GM12878 (cell line): Measurements from ENCODE around the gene RHNO1. TPM values are rescaled to one million over a fixed set of nuclear protein-coding genes. Genes with fewer than 3 reads are reported as not detected.

Source experiments
- ATAC-seq: fragments of 200-7000 bp; cut with Tn5 transposase; 3 replicates; pipeline ENCODE4 v1.9.1; 2020; ENCODE audit warnings: mild to moderate bottlenecking, moderate library complexity
- BruUV-seq: library from RNA; stranded (reverse); fragments of 400-500 nt; replicated peaks from 2 replicates; lab custom pipeline; 2021; lab: Mats Ljungman, UMichigan
- CTCF ChIA-PET: fragments of 300-600 bp; sonication (Branson Sonifier 250); formaldehyde crosslinking; extraction: SDS; loops from one replicate; lab custom pipeline; 2021; ENCODE audit warnings: inconsistent platforms; lab: Yijun Ruan, JAX
- POLR2A ChIA-PET: fragments of 350-600 bp; formaldehyde crosslinking; extraction: SDS; loops from one replicate; lab custom pipeline; 2021; ENCODE audit warnings: inconsistent platforms; lab: Charles Lee
- RAD21 ChIA-PET: fragments of 300-600 bp; sonication (Branson Sonifier 250); formaldehyde crosslinking; loops from one replicate; lab custom pipeline; 2023; ENCODE audit warnings: antibody characterized with exemption; ENCODE audit not compliant: unreplicated experiment; lab: Charles Lee
- SMC1A ChIA-PET: fragments of 300-600 bp; sonication (Branson Sonifier 250); formaldehyde crosslinking; loops from one replicate; lab custom pipeline; 2023; ENCODE audit not compliant: unreplicated experiment, uncharacterized antibody; lab: Charles Lee
- DNase-seq: peaks from one replicate; pipeline ENCODE4 v3.0.0-alpha.2; 2011; ENCODE audit warnings: low read depth, low spot score
- FAIRE-seq: peaks from 3 replicates; lab custom pipeline; 2011; peaks lifted over from hg19 to GRCh38; lab: Jason Lieb, UNC
- H2AFZ ChIP-seq: 2 replicates; pipeline ENCODE4 v1.6.0; 2011; ENCODE audit warnings: low read depth, low read length, control low read depth; ENCODE audit not compliant: control insufficient read depth
- H3K27ac ChIP-seq: 2 replicates; pipeline ENCODE4 v1.5.1; 2011; ENCODE audit warnings: control low read depth; ENCODE audit not compliant: control insufficient read depth, insufficient read depth
- H3K27me3 ChIP-seq, 2 experiments: replicated peaks in 1 of 2; 2 replicates each; pipeline versions ENCODE4 v1.6.0 to v1.6.1; 2011; ENCODE audit warnings: low read length in 1 of 2; ENCODE audit not compliant: control insufficient read depth in 2 of 2, insufficient read depth in 2 of 2
- H3K36me3 ChIP-seq, 2 experiments: 2 replicates each; pipeline ENCODE4 v1.5.1; 2011; ENCODE audit warnings: low read length in 1 of 2; ENCODE audit not compliant: control insufficient read depth in 2 of 2, insufficient read depth in 2 of 2
- H3K4me1 ChIP-seq: 2 replicates; pipeline ENCODE4 v1.6.1; 2011; ENCODE audit warnings: mild to moderate bottlenecking, low read length, moderate library complexity, mixed read lengths; ENCODE audit not compliant: control insufficient read depth, insufficient read depth
- H3K4me2 ChIP-seq: 2 replicates; pipeline ENCODE4 v1.6.0; 2011; ENCODE audit warnings: control low read depth; ENCODE audit not compliant: control insufficient read depth, insufficient read depth
- H3K4me3 ChIP-seq: fragments of 200-600 bp; sonication (generic); 2 replicates; pipeline ENCODE4 v1.5.1; 2016
- H3K79me2 ChIP-seq: 2 replicates; pipeline ENCODE4 v1.6.0; 2011; ENCODE audit warnings: low read length; ENCODE audit not compliant: control insufficient read depth, insufficient read depth
- H3K9ac ChIP-seq: 2 replicates; pipeline ENCODE4 v1.8.0; 2011; ENCODE audit warnings: low read length, control low read depth, mixed read lengths; ENCODE audit not compliant: control insufficient read depth, insufficient read depth
- H3K9me3 ChIP-seq: replicated peaks from 3 replicates; pipeline ENCODE4 v1.5.1; 2011; ENCODE audit warnings: mild to moderate bottlenecking, low read length; ENCODE audit not compliant: control insufficient read depth, insufficient read depth
- H4K20me1 ChIP-seq: 2 replicates; pipeline ENCODE4 v1.6.0; 2011; ENCODE audit not compliant: control insufficient read depth, insufficient read depth
- BHLHE40 ChIP-seq, 2 experiments: fragments of 450-650 bp in 1 of 2; IDR thresholded peaks; 2 replicates each; pipeline ENCODE4 v1.6.1; 2011 to 2017; ENCODE audit warnings: low read depth in 2 of 2, borderline replicate concordance in 1 of 2, improper control_type of control experiment in 1 of 2, low read length in 1 of 2, mild to moderate bottlenecking in 1 of 2
- BMI1 ChIP-seq: fragments of 450-650 bp; IDR thresholded peaks from 2 replicates; pipeline ENCODE4 v1.6.1; 2016; ENCODE audit warnings: mild to moderate bottlenecking, moderate library complexity, borderline replicate concordance
- DPF2 ChIP-seq: fragments of 450-650 bp; IDR thresholded peaks from 2 replicates; pipeline ENCODE4 v1.6.1; 2017; ENCODE audit warnings: mild to moderate bottlenecking
- EGR1 ChIP-seq, 2 experiments: IDR thresholded peaks; 1 replicate in 1 of 2; 2 replicates in 1 of 2; pipeline ENCODE4 v1.6.1; 2011 to 2012; ENCODE audit warnings: low read depth in 2 of 2, low read length in 2 of 2, borderline replicate concordance in 1 of 2, mild to moderate bottlenecking in 1 of 2, moderate library complexity in 1 of 2
- ESRRA ChIP-seq: IDR thresholded peaks from 2 replicates; pipeline ENCODE4 v1.6.1; 2012; ENCODE audit warnings: mild to moderate bottlenecking, low read length, improper control_type of control experiment
- GATAD2B ChIP-seq: fragments of 450-650 bp; conservative IDR thresholded peaks from 2 replicates; pipeline ENCODE4 v1.6.1; 2017; ENCODE audit warnings: low read depth, mild to moderate bottlenecking, moderate library complexity
- NFIC ChIP-seq: IDR thresholded peaks from 2 replicates; pipeline ENCODE4 v1.6.1; 2012; ENCODE audit warnings: low read depth, mild to moderate bottlenecking, inconsistent platforms, low read length, moderate library complexity
- NFXL1 ChIP-seq: fragments of 450-650 bp; IDR thresholded peaks from 2 replicates; pipeline ENCODE4 v1.6.1; 2017; ENCODE audit warnings: antibody characterized with exemption, mild to moderate bottlenecking, borderline replicate concordance
- NFYA ChIP-seq: IDR thresholded peaks from 2 replicates; pipeline ENCODE4 v1.6.1; 2011; ENCODE audit warnings: low read depth, mild to moderate bottlenecking, low read length, improper control_type of control experiment, borderline replicate concordance
- PAX8 ChIP-seq: fragments of 450-650 bp; IDR thresholded peaks from 2 replicates; pipeline ENCODE4 v1.6.1; 2017; ENCODE audit warnings: mild to moderate bottlenecking, moderate library complexity
- SMC3 ChIP-seq: IDR thresholded peaks from 2 replicates; pipeline ENCODE4 v1.6.1; 2011; ENCODE audit warnings: low read length, improper control_type of control experiment, borderline replicate concordance
- SUZ12 ChIP-seq: fragments of 200-600 bp; sonication (generic); IDR thresholded peaks from one replicate; pipeline ENCODE4 v1.6.1; 2018; ENCODE audit warnings: antibody characterized with exemption, mild to moderate bottlenecking; ENCODE audit not compliant: unreplicated experiment
- ZZZ3 ChIP-seq: IDR thresholded peaks from 2 replicates; pipeline ENCODE4 v1.6.1; 2011; ENCODE audit warnings: low read depth; ENCODE audit not compliant: control insufficient read depth, insufficient read length
- WGBS: methylation state at CpG from one replicate; pipeline ENCODE4 v1.1.6; 2016; ENCODE audit warnings: low lambda C conversion rate; ENCODE audit not compliant: insufficient replicate concordance, insufficient coverage; ENCODE audit errors: missing lambda C conversion rate; 5-methylcytosine and 5-hydroxymethylcytosine counted together
- in situ Hi-C: fragments of 300-500 bp; cut with MboI; formaldehyde crosslinking; loops from 9 replicates; pipeline ENCODE4 v1.14.3; 2018; ENCODE audit warnings: mixed read lengths
- intact Hi-C: fragments of 100-400 bp; cut with micrococcal nuclease; formaldehyde crosslinking; loops from one replicate; pipeline ENCODE4 v1.14.2; 2022; ENCODE audit not compliant: unreplicated experiment
- polyA plus RNA-seq, 11 experiments: library from polyadenylated mRNA; depleted of rRNA in 4 of 11; unstranded in 6 of 11; stranded (reverse) in 5 of 11; fragments of >200 nt; fragmentation: Nextera tagmentation in 4 of 11; fragmentation: Illumina TruSeq in 1 of 11; extraction: Ambion mirVana in 4 of 11; extraction: Trizol in 1 of 11; gene quantifications; 1 replicate in 1 of 11; 2 replicates in 10 of 11; pipeline versions ENCODE4 v1.2.1 to v1.2.3, GENCODE V29; 2011 to 2016; ENCODE audit warnings: inconsistent platforms in 2 of 11, missing spikeins in 2 of 11, low read depth in 1 of 11
- total RNA-seq, 4 experiments: library from RNA; depleted of rRNA in 3 of 4; stranded (reverse); fragments of >200 nt in 3 of 4; fragmentation: Illumina TruSeq in 1 of 4; extraction: Trizol in 1 of 4; gene quantifications; 2 replicates each; pipeline versions ENCODE4 v1.2.1 to v1.2.3, GENCODE V29; 2013 to 2021
- TF ChIP-seq, protein P1 (sequence below): IDR thresholded peaks from 2 replicates; pipeline ENCODE4 v1.6.1; 2011; ENCODE audit warnings: mild to moderate bottlenecking, low read depth, low read length, moderate library complexity; ENCODE audit not compliant: insufficient replicate concordance
- TF ChIP-seq, protein P2 (sequence below): fragments of 450-650 bp; IDR thresholded peaks from 2 replicates; pipeline ENCODE4 v1.6.1; 2018; ENCODE audit warnings: mild to moderate bottlenecking, low read depth, moderate library complexity; ENCODE audit not compliant: partially characterized antibody
- TF ChIP-seq, protein P3 (sequence below): fragments of 450-650 bp; IDR thresholded peaks from 2 replicates; pipeline ENCODE4 v1.6.1; 2017; ENCODE audit warnings: mild to moderate bottlenecking
- TF ChIP-seq, protein P4 (sequence below): IDR thresholded peaks from 2 replicates; pipeline ENCODE4 v1.6.1; 2011; ENCODE audit warnings: borderline replicate concordance, low read depth, mild to moderate bottlenecking, moderate library complexity, mixed read lengths, low read length; ENCODE audit not compliant: insufficient read depth; ENCODE audit errors: extremely low read length

RHNO1 gene
- total and polyA plus RNA-seq, 10 of the 15 experiments (the other 5 are each of a cell fraction or from before 2014, with no cell fraction given): 27.9 to 91.6 (median 49.3) TPM

DNA sequence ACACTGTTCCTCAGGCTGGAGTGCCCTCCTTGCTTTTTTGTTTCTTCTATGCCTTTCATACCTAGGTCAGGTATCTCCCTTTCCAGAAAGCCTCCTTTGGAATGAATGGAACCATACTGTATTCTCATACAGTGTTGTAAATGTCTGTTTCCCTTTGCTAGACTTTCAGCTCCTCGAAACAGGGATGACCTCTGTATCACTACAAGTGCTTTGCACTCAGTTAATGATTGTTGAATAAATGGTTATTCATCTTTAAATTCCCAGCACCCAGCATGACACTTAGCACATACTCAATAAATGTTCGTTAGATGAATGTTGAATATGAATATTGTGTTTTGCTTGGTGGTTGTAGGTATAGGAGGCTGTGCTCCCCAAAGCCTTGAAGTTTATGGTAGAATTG is 7.8 kb downstream of the RHNO1 start:
- H3K79me2 ChIP-seq: peaks cover 20% of the 10 kb centered on the region
- WGBS: 83% methylated on average over 2 of the region's 2 CpGs
- SMC1A ChIA-PET: interaction anchor here (0.8 kb wide), 2 partner anchors 60 to 157 kb away, joined by 4 read pairs; no protein-coding TSS in a partner anchor
- H3K4me1 ChIP-seq: no peaks in the 10 kb centered on the region
- RAD21 ChIA-PET: interaction anchor here (1.0 to 1.1 kb wide), 3 partner anchors 59 to 157 kb away, joined by 3 to 10 read pairs (median 6); no protein-coding TSS in a partner anchor
- H2AFZ ChIP-seq: no peak overlapping the region
- no peak for FAIRE-seq
- H4K20me1 ChIP-seq: no peaks in the 10 kb centered on the region
- CTCF ChIA-PET: interaction anchor here (0.7 to 2.3 kb wide), 9 partner anchors 10 to 153 kb away, joined by 3 to 11 read pairs (median 5); no protein-coding TSS in a partner anchor
- DNase-seq: no peak
- no peak overlapping the region for H3K9ac ChIP-seq
- in situ Hi-C loops (no loop called here), intact Hi-C loops (loop anchor here (1.0 kb wide), 1 partner anchor 156 kb away; no protein-coding TSS in a partner anchor)
- H3K9me3 ChIP-seq: no peaks in the 10 kb centered on the region
- H3K4me2 ChIP-seq: no peak overlapping the region
- POLR2A ChIA-PET: interaction anchor here (0.5 to 0.7 kb wide), 2 partner anchors 10 to 16 kb away, joined by 3 to 5 read pairs; no protein-coding TSS in a partner anchor
- BruUV-seq: no TSS peak
- peak; percentile 21 for ATAC-seq
- no peaks in the 10 kb centered on the region for H3K27me3 ChIP-seq
- peaks cover 0 to 5% of the 10 kb centered on the region in 2 experiments; a peak in 2 of 4 replicates for H3K36me3 ChIP-seq
- H3K4me3 ChIP-seq: no peak overlapping the region
- H3K27ac ChIP-seq: no peak overlapping the region
- no peak for TF ChIP-seq NFXL1
- no peak for TF ChIP-seq ESRRA
- no peak for TF ChIP-seq ZZZ3
- no peak for TF ChIP-seq BMI1
- no peak for TF ChIP-seq NFYA
- TF ChIP-seq BHLHE40 (IDR thresholded peaks at IDR 0.05; ENCODE audit: borderline replicate concordance in 1 of 2, low read depth in 2 of 2, low read length in 1 of 2): no peak
- TF ChIP-seq EGR1 (IDR thresholded peaks at IDR 0.05; ENCODE audit: borderline replicate concordance in 1 of 2, low read depth in 2 of 2, low read length in 2 of 2): no peak
- TF ChIP-seq PAX8: no peak
- no peak for TF ChIP-seq NFIC
- TF ChIP-seq, protein P1, sequence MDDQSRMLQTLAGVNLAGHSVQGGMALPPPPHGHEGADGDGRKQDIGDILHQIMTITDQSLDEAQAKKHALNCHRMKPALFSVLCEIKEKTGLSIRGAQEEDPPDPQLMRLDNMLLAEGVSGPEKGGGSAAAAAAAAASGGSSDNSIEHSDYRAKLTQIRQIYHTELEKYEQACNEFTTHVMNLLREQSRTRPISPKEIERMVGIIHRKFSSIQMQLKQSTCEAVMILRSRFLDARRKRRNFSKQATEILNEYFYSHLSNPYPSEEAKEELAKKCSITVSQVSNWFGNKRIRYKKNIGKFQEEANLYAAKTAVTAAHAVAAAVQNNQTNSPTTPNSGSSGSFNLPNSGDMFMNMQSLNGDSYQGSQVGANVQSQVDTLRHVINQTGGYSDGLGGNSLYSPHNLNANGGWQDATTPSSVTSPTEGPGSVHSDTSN: no peak
- TF ChIP-seq, protein P2, sequence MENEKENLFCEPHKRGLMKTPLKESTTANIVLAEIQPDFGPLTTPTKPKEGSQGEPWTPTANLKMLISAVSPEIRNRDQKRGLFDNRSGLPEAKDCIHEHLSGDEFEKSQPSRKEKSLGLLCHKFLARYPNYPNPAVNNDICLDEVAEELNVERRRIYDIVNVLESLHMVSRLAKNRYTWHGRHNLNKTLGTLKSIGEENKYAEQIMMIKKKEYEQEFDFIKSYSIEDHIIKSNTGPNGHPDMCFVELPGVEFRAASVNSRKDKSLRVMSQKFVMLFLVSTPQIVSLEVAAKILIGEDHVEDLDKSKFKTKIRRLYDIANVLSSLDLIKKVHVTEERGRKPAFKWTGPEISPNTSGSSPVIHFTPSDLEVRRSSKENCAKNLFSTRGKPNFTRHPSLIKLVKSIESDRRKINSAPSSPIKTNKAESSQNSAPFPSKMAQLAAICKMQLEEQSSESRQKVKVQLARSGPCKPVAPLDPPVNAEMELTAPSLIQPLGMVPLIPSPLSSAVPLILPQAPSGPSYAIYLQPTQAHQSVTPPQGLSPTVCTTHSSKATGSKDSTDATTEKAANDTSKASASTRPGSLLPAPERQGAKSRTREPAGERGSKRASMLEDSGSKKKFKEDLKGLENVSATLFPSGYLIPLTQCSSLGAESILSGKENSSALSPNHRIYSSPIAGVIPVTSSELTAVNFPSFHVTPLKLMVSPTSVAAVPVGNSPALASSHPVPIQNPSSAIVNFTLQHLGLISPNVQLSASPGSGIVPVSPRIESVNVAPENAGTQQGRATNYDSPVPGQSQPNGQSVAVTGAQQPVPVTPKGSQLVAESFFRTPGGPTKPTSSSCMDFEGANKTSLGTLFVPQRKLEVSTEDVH: no peak
- no peak for TF ChIP-seq SUZ12
- TF ChIP-seq, protein P3, sequence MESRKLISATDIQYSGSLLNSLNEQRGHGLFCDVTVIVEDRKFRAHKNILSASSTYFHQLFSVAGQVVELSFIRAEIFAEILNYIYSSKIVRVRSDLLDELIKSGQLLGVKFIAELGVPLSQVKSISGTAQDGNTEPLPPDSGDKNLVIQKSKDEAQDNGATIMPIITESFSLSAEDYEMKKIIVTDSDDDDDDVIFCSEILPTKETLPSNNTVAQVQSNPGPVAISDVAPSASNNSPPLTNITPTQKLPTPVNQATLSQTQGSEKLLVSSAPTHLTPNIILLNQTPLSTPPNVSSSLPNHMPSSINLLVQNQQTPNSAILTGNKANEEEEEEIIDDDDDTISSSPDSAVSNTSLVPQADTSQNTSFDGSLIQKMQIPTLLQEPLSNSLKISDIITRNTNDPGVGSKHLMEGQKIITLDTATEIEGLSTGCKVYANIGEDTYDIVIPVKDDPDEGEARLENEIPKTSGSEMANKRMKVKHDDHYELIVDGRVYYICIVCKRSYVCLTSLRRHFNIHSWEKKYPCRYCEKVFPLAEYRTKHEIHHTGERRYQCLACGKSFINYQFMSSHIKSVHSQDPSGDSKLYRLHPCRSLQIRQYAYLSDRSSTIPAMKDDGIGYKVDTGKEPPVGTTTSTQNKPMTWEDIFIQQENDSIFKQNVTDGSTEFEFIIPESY: no peak
- no peak for TF ChIP-seq GATAD2B
- no peak for TF ChIP-seq SMC3
- no peak for TF ChIP-seq DPF2
- TF ChIP-seq, protein P4, sequence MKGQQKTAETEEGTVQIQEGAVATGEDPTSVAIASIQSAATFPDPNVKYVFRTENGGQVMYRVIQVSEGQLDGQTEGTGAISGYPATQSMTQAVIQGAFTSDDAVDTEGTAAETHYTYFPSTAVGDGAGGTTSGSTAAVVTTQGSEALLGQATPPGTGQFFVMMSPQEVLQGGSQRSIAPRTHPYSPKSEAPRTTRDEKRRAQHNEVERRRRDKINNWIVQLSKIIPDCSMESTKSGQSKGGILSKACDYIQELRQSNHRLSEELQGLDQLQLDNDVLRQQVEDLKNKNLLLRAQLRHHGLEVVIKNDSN: no peak
